ENCODE data around the gene RAX.

The RAX gene

DNA sequence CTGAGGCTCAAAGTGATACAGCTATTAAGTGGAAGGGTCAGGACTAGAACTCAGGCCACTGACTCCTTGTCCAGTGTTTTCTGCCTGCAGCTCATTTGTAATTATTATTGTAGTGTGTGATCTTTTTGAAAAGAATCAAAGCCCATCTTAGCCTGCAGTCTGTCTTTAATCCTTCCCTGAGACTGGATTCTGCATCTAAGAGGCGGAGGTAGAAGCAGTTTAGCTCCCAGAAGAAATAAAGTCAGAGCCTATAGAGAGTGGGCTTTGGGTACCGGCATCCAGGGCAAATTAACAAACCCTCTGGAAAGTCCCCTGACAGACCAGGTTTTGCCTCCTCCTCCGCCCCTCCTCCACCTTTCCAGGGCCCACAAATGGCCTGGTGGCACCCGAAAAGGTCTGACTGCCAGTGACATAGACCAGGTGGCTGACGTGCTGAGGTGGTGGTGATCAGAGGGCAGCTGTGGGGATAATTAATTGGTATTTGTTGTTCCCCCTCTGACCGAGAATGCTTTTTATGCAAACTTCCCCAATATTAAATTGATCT lies 2.2 kb upstream of the RAX start:
- H2AFZ ChIP-seq: no peak overlapping the region
- H3K9me3 ChIP-seq (ENCODE audit: control insufficient read depth, low read length): no peaks in the 10 kb centered on the region
- no peaks in the 10 kb centered on the region for H3K36me3 ChIP-seq (ENCODE audit: control insufficient read depth, insufficient read depth, low read length)
- no peak overlapping the region for H3K4me3 ChIP-seq (ENCODE audit: low read depth, low read length)
- H3K9ac ChIP-seq: no peak overlapping the region
- peaks cover 20% of the 10 kb centered on the region for H3K27me3 ChIP-seq (ENCODE audit: control insufficient read depth, insufficient read depth, low read length)
- H3K4me1 ChIP-seq: no peaks in the 10 kb centered on the region
- TF ChIP-seq CTCF (IDR thresholded peaks at IDR 0.05): no peak
- no peak overlapping the region for H3K4me2 ChIP-seq (ENCODE audit: low read length)
- no peaks in the 10 kb centered on the region for H3K79me2 ChIP-seq
- no peak overlapping the region for H3K27ac ChIP-seq

DNA sequence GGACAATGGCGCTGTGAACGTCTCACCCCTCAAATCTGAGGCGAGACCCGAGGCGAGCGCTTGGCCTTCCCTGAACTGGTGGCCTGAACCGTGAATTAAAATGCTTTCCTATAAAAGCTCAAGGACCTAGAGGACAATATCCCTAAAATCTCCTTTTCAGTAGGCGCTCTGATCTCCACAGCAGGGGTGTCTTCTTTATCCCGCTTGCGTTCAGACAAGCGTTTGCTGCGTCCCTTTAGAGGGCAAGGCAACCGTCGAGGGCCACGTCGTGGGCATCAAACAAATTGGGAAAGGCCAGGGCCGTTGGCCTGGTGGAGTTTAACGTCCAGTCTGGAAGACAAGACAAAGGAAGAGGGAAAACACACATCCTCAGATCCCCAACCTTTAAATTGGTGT lies 1.3 kb upstream of the RAX start:
- Histone ChIP-seq H3K27ac (no peak overlapping the region), H3K36me3 (ENCODE audit: control insufficient read depth, insufficient read depth, low read length) (no peaks in the 10 kb centered on the region), H3K4me1 (no peaks in the 10 kb centered on the region), H3K79me2 (no peaks in the 10 kb centered on the region), H3K9me3 (ENCODE audit: control insufficient read depth, low read length) (no peaks in the 10 kb centered on the region), H3K4me3 (ENCODE audit: low read depth, low read length) (no peak overlapping the region), H3K27me3 (ENCODE audit: control insufficient read depth, insufficient read depth, low read length) (peaks cover 22% of the 10 kb centered on the region), H2AFZ (no peak overlapping the region), H3K9ac (no peak overlapping the region), H3K4me2 (ENCODE audit: low read length) (no peak overlapping the region)
- no peak for TF ChIP-seq CTCF (IDR thresholded peaks at IDR 0.05)

GRCh38 chr18:59273759-59274532 lies 692 bp upstream of the RAX start:
- Histone ChIP-seq H3K9ac (no peak overlapping the region), H3K36me3 (ENCODE audit: control insufficient read depth, insufficient read depth, low read length) (no peaks in the 10 kb centered on the region), H2AFZ (peak overlapping the region; percentile 15), H3K79me2 (no peaks in the 10 kb centered on the region), H3K27me3 (ENCODE audit: control insufficient read depth, insufficient read depth, low read length) (peaks cover 22% of the 10 kb centered on the region), H3K4me3 (ENCODE audit: low read depth, low read length) (no peak overlapping the region), H3K27ac (no peak overlapping the region), H3K9me3 (ENCODE audit: control insufficient read depth, low read length) (no peaks in the 10 kb centered on the region), H3K4me2 (ENCODE audit: low read length) (peak overlapping the region; percentile 66), H3K4me1 (no peaks in the 10 kb centered on the region)
- TF ChIP-seq CTCF (IDR thresholded peaks at IDR 0.05): no peak

- H3K36me3 ChIP-seq (ENCODE audit: control insufficient read depth, insufficient read depth, low read length): no peaks in the 10 kb centered on the region
- peak overlapping the region; percentile 24 for H3K4me3 ChIP-seq (ENCODE audit: low read depth, low read length)
- H3K4me1 ChIP-seq: no peaks in the 10 kb centered on the region
- no peak overlapping the region for H3K27ac ChIP-seq
- H3K27me3 ChIP-seq (ENCODE audit: control insufficient read depth, insufficient read depth, low read length): peaks cover 22% of the 10 kb centered on the region
- no peaks in the 10 kb centered on the region for H3K79me2 ChIP-seq
- H3K9me3 ChIP-seq (ENCODE audit: control insufficient read depth, low read length): no peaks in the 10 kb centered on the region
- no peak overlapping the region for H3K9ac ChIP-seq
- H2AFZ ChIP-seq: peak overlapping the region; percentile 45
- TF ChIP-seq CTCF (IDR thresholded peaks at IDR 0.05): no peak
- H3K4me2 ChIP-seq (ENCODE audit: low read length): peak overlapping the region; percentile 66
These were observed 899 bp downstream of the RAX start for GRCh38 chr18:59272221-59272888.
